ENCODE results near the gene TIGAR. TPM values are rescaled to one million over a fixed set of nuclear protein-coding genes. Genes with fewer than 3 reads are reported as not detected.

Gene TIGAR
- polyA plus RNA-seq, 3 donors from 2014 or later = 2.1 to 8.9 (median 4.3) TPM

- peaks cover 20 to 24% (median 21%) of the 10 kb centered on the region in 3 donors for H3K27me3 Mint-ChIP-seq (ENCODE audit: low read depth in 3 of 3)
- no peaks in the 10 kb centered on the region for H3K9me3 Mint-ChIP-seq
- H3K4me3 Mint-ChIP-seq = no peak overlapping the region
- H3K36me3 Mint-ChIP-seq = peaks cover 13 to 45% (median 16%) of the 10 kb centered on the region in 3 donors
- peaks cover 61 to 75% of the 10 kb centered on the region in 2 donors for H3K4me1 Mint-ChIP-seq
- peak overlapping the region in 4 of 6 donors; percentile 22 to 47 (median 42) for H3K27ac Mint-ChIP-seq
- DNase-seq = no peak
Observed at GRCh38 chr12:4277857-4278256, 43.2 kb upstream of the TIGAR start.

- no peak overlapping the region for H3K4me3 Mint-ChIP-seq
- DNase-seq = no peak
- peak overlapping the region; percentile 20 to 82 (median 48) for H3K27ac Mint-ChIP-seq
- H3K9me3 Mint-ChIP-seq = no peaks in the 10 kb centered on the region
- peaks cover 13 to 46% (median 16%) of the 10 kb centered on the region in 3 donors for H3K36me3 Mint-ChIP-seq
- H3K27me3 Mint-ChIP-seq (ENCODE audit: low read depth in 3 of 3) = peaks cover 14 to 17% (median 17%) of the 10 kb centered on the region in 3 donors
- peaks cover 57 to 71% of the 10 kb centered on the region in 2 donors for H3K4me1 Mint-ChIP-seq
Observed at GRCh38 chr12:4278329-4279197, 42.5 kb upstream of the TIGAR start.

- Mint-ChIP-seq H3K9me3 (no peaks in the 10 kb centered on the region), H3K4me3 (no peak overlapping the region), H3K27me3 (ENCODE audit: low read depth in 3 of 3) (peaks cover 10 to 12% (median 11%) of the 10 kb centered on the region in 3 donors), H3K36me3 (peaks cover 16 to 51% (median 17%) of the 10 kb centered on the region in 3 donors), H3K27ac (peak overlapping the region in 5 of 6 donors; percentile 3 to 66 (median 48)), H3K4me1 (peaks cover 59 to 73% of the 10 kb centered on the region in 2 donors)
- no peak for DNase-seq
Observed at GRCh38 chr12:4279198-4279690, 41.8 kb upstream of the TIGAR start.

GRCh38 chr12:4280351-4281163, 40.5 kb upstream of the TIGAR start:
- peaks cover 56 to 80% of the 10 kb centered on the region in 2 donors for H3K4me1 Mint-ChIP-seq
- H3K9me3 Mint-ChIP-seq = no peaks in the 10 kb centered on the region
- peaks cover 16 to 60% (median 17%) of the 10 kb centered on the region in 3 donors for H3K36me3 Mint-ChIP-seq
- H3K4me3 Mint-ChIP-seq = no peak overlapping the region
- peaks cover 4 to 12% (median 4%) of the 10 kb centered on the region in 3 donors for H3K27me3 Mint-ChIP-seq (ENCODE audit: low read depth in 3 of 3)
- peak overlapping the region in 5 of 6 donors; percentile 2 to 72 (median 50) for H3K27ac Mint-ChIP-seq
- no peak for DNase-seq

GRCh38 chr12:4281173-4281654, 39.8 kb upstream of the TIGAR start:
- Mint-ChIP-seq H3K4me1 (peaks cover 56 to 80% of the 10 kb centered on the region in 2 donors), H3K27ac (peak overlapping the region in 2 of 6 donors; percentile 41 to 69), H3K9me3 (no peaks in the 10 kb centered on the region), H3K36me3 (peaks cover 12 to 67% (median 17%) of the 10 kb centered on the region in 3 donors), H3K27me3 (ENCODE audit: low read depth in 3 of 3) (peaks cover 0 to 9% (median 3%) of the 10 kb centered on the region in 3 donors), H3K4me3 (no peak overlapping the region)
- no peak for DNase-seq

GRCh38 chr12:4282103-4282891, 38.7 kb upstream of the TIGAR start:
- H3K36me3 Mint-ChIP-seq = peaks cover 11 to 69% (median 11%) of the 10 kb centered on the region in 3 donors
- peak overlapping the region in 5 of 6 donors; percentile 5 to 42 (median 17) for H3K27ac Mint-ChIP-seq
- DNase-seq = no peak
- peaks cover 55 to 77% of the 10 kb centered on the region in 2 donors for H3K4me1 Mint-ChIP-seq
- no peak overlapping the region for H3K4me3 Mint-ChIP-seq
- no peaks in the 10 kb centered on the region for H3K9me3 Mint-ChIP-seq
- H3K27me3 Mint-ChIP-seq (ENCODE audit: low read depth in 3 of 3) = peaks cover 0 to 6% (median 2%) of the 10 kb centered on the region in 3 donors

- peaks cover 56 to 79% of the 10 kb centered on the region in 2 donors for H3K4me1 Mint-ChIP-seq
- no peak for DNase-seq
- H3K36me3 Mint-ChIP-seq = peaks cover 11 to 69% (median 11%) of the 10 kb centered on the region in 3 donors
- no peaks in the 10 kb centered on the region for H3K9me3 Mint-ChIP-seq
- peaks cover 0 to 6% (median 2%) of the 10 kb centered on the region in 3 donors for H3K27me3 Mint-ChIP-seq (ENCODE audit: low read depth in 3 of 3)
- H3K27ac Mint-ChIP-seq = peak overlapping the region in 5 of 6 donors; percentile 17 to 65 (median 42)
- no peak overlapping the region for H3K4me3 Mint-ChIP-seq
Observed at GRCh38 chr12:4282892-4283511, 38.0 kb upstream of the TIGAR start.

GRCh38 chr12:4283512-4284255, 37.3 kb upstream of the TIGAR start:
- Mint-ChIP-seq H3K27me3 (ENCODE audit: low read depth in 3 of 3) (peaks cover 0 to 6% (median 2%) of the 10 kb centered on the region in 3 donors), H3K27ac (peak overlapping the region in 5 of 6 donors; percentile 43 to 65 (median 57)), H3K36me3 (peaks cover 11 to 70% (median 17%) of the 10 kb centered on the region in 3 donors), H3K4me1 (peaks cover 57 to 79% of the 10 kb centered on the region in 2 donors), H3K9me3 (no peaks in the 10 kb centered on the region), H3K4me3 (no peak overlapping the region)
- DNase-seq = no peak

GRCh38 chr12:4284306-4284705, 36.7 kb upstream of the TIGAR start:
- H3K36me3 Mint-ChIP-seq = peaks cover 8 to 70% (median 22%) of the 10 kb centered on the region in 3 donors
- peaks cover 54 to 79% of the 10 kb centered on the region in 2 donors for H3K4me1 Mint-ChIP-seq
- no peak for DNase-seq
- no peaks in the 10 kb centered on the region for H3K9me3 Mint-ChIP-seq
- no peak overlapping the region for H3K4me3 Mint-ChIP-seq
- peaks cover 2 to 6% (median 2%) of the 10 kb centered on the region in 3 donors for H3K27me3 Mint-ChIP-seq (ENCODE audit: low read depth in 3 of 3)
- H3K27ac Mint-ChIP-seq = peak overlapping the region in 1 of 6 donors; percentile 65

GRCh38 chr12:4285070-4285469, 35.9 kb upstream of the TIGAR start:
- DNase-seq = no peak
- Mint-ChIP-seq H3K27ac (peak overlapping the region in 3 of 6 donors; percentile 40 to 56 (median 41)), H3K36me3 (peaks cover 7 to 68% (median 22%) of the 10 kb centered on the region in 3 donors), H3K4me3 (no peak overlapping the region), H3K9me3 (no peaks in the 10 kb centered on the region), H3K27me3 (ENCODE audit: low read depth in 3 of 3) (peaks cover 2 to 6% (median 4%) of the 10 kb centered on the region in 3 donors), H3K4me1 (peaks cover 54 to 82% of the 10 kb centered on the region in 2 donors)

- Mint-ChIP-seq H3K27ac (peak overlapping the region in 3 of 6 donors; percentile 35 to 52 (median 40)), H3K4me3 (no peak overlapping the region), H3K27me3 (ENCODE audit: low read depth in 3 of 3) (peaks cover 2 to 6% (median 4%) of the 10 kb centered on the region in 3 donors), H3K9me3 (no peaks in the 10 kb centered on the region), H3K36me3 (peaks cover 7 to 71% (median 22%) of the 10 kb centered on the region in 3 donors), H3K4me1 (peaks cover 57 to 82% of the 10 kb centered on the region in 2 donors)
- no peak for DNase-seq
Observed at GRCh38 chr12:4286228-4286627, 34.8 kb upstream of the TIGAR start.

Data from immature natural killer cell (primary cell).